ENCODE data around the gene ZDHHC7. TPM values are rescaled to one million over a fixed set of nuclear protein-coding genes. Genes with fewer than 3 reads are reported as not detected.
A peak's percentile ranks its signal among the peaks of the same experiment; 100 is the strongest.

ZDHHC7 gene
- total and polyA plus RNA-seq, 2 of the 8 experiments (the other 6 are each of a cell fraction or from before 2014, with no cell fraction given): 40.5 to 56.3 TPM

GRCh38 chr16:84964386-84965128 is 46.8 kb downstream of the ZDHHC7 start:
- no peak overlapping the region for H2BK120ac ChIP-seq (replicated peaks; ENCODE audit: low read depth, low read length)
- no peak overlapping the region for H3K14ac ChIP-seq (ENCODE audit: insufficient read length)
- H3K23me2 ChIP-seq (ENCODE audit: low read depth, low read length): peaks cover 5% of the 10 kb centered on the region
- H3K4ac ChIP-seq (replicated peaks; ENCODE audit: insufficient read length, low read depth, low read length): no peak overlapping the region
- TF ChIP-seq EP300 (IDR thresholded peaks at IDR 0.05; ENCODE audit: borderline replicate concordance in 1 of 2, low read depth in 2 of 2, low read length in 2 of 2) (no peak), KDM5A (IDR thresholded peaks at IDR 0.05; ENCODE audit: low read length) (no peak), HDAC6 (IDR thresholded peaks at IDR 0.05; ENCODE audit: low read depth, low read length) (no peak), KDM1A (IDR thresholded peaks at IDR 0.05; ENCODE audit: borderline replicate concordance, low read length) (no peak), USF2 (IDR thresholded peaks at IDR 0.05; ENCODE audit: low read length) (no peak), NANOG (IDR thresholded peaks at IDR 0.05; ENCODE audit: insufficient read depth, low read depth, low read length, poor library complexity, severe bottlenecking) (no peak), POLR2A (IDR thresholded peaks at IDR 0.05; ENCODE audit: control extremely low read depth in 1 of 2, low read depth in 2 of 2, low read length in 2 of 2) (no peak), SP1 (IDR thresholded peaks at IDR 0.05; ENCODE audit: low read depth, low read length) (no peak), JUND (IDR thresholded peaks at IDR 0.05; ENCODE audit: low read length) (no peak), NRF1 (IDR thresholded peaks at IDR 0.05; ENCODE audit: low read depth, low read length) (no peak), TAF1 (IDR thresholded peaks at IDR 0.05; ENCODE audit: low read depth, low read length) (no peak), CBX8 (IDR thresholded peaks at IDR 0.05; ENCODE audit: borderline replicate concordance, low read depth, low read length) (no peak)
- H3K56ac ChIP-seq (replicated peaks; ENCODE audit: insufficient read length, low read depth, low read length): no peak overlapping the region
- no peak overlapping the region for H2BK20ac ChIP-seq (ENCODE audit: low read length)
- no peak overlapping the region for H3K18ac ChIP-seq (ENCODE audit: extremely low read depth, low read length)
- H3K79me2 ChIP-seq (ENCODE audit: control insufficient read depth in 1 of 2, insufficient read depth in 2 of 2, low read length in 2 of 2): no peaks in the 10 kb centered on the region
- H4K20me1 ChIP-seq (replicated peaks in 1 of 2; ENCODE audit: control insufficient read depth in 1 of 2, insufficient read depth in 2 of 2, low read length in 2 of 2): peaks cover 0 to 5% of the 10 kb centered on the region in 2 experiments
- DNase-seq (ENCODE audit: low read depth in 1 of 2, low spot score in 2 of 2) (no peak), FAIRE-seq (no peak)
- H2BK12ac ChIP-seq (ENCODE audit: low read depth, low read length): no peak overlapping the region
- no peak overlapping the region for H3K4me3 ChIP-seq (ENCODE audit: extremely low read depth in 1 of 4, insufficient read depth in 2 of 4, low read depth in 3 of 4, low read length in 4 of 4)
- 0 out of 2 replicates have a peak overlapping the region, but pooled peaks have one; percentile 9 for H2BK5ac ChIP-seq (ENCODE audit: low read depth, low read length)
- H4K5ac ChIP-seq (ENCODE audit: insufficient read length, low read depth, low read length): no peak overlapping the region
- POLR2A ChIA-PET (ENCODE audit: partially characterized antibody): no interaction called here
- no peaks in the 10 kb centered on the region for H3K36me3 ChIP-seq (ENCODE audit: control insufficient read depth in 2 of 4, insufficient read depth in 4 of 4, low read length in 3 of 4)
- H3K23ac ChIP-seq (ENCODE audit: insufficient read length): no peak overlapping the region
- no peak overlapping the region for H3K27ac ChIP-seq (ENCODE audit: low read depth, low read length)
- H2AFZ ChIP-seq (ENCODE audit: low read length): no peak overlapping the region
- H3K79me1 ChIP-seq (ENCODE audit: low read depth, low read length): peaks cover 2% of the 10 kb centered on the region; the same call in 1 of the 2 replicates
- 88% methylated on average over 19 of the region's 19 CpGs; no CpG with 5 or more reads in 1 of the 2 experiments for WGBS, 2 experiments (ENCODE audit: extremely low coverage in 1 of 2, insufficient coverage in 1 of 2, insufficient read length in 1 of 2, insufficient replicate concordance in 2 of 2, low coverage in 1 of 2, low lambda C conversion rate in 2 of 2, missing lambda C conversion rate in 1 of 2)
- peaks cover 3 to 4% of the 10 kb centered on the region in 2 experiments; a peak in 1 of 4 replicates for H3K9me3 ChIP-seq (ENCODE audit: insufficient read depth in 2 of 2, low read depth in 1 of 2, low read length in 1 of 2)
- H3K9ac ChIP-seq (replicated peaks in 1 of 4; ENCODE audit: extremely low read depth in 1 of 4, low read depth in 3 of 4, low read length in 3 of 4): no peak overlapping the region
- H3K4me1 ChIP-seq (replicated peaks in 1 of 4; ENCODE audit: control insufficient read depth in 3 of 4, insufficient read depth in 4 of 4, low read length in 3 of 4): 0 out of 7 replicates have a peak, but pooled peaks cover 0 to 2% (median 0%) of the 10 kb centered on the region in 4 experiments
- 0 out of 2 replicates have a peak overlapping the region, but pooled peaks have one; percentile 25 for H2BK15ac ChIP-seq (ENCODE audit: low read length)
- H4K8ac ChIP-seq (ENCODE audit: extremely low read depth, insufficient read depth, low read length): peak overlapping the region; percentile 38
- no peak overlapping the region for H2AK5ac ChIP-seq (ENCODE audit: low read depth, low read length)
- no peak overlapping the region for H3K4me2 ChIP-seq (ENCODE audit: insufficient read depth in 1 of 2, low read depth in 2 of 2, low read length in 2 of 2)
- CTCF ChIA-PET (ENCODE audit: partially characterized antibody): interaction anchor here (0.5 to 14.4 kb wide), 7 partner anchors 11 to 277 kb away, joined by 3 to 170 read pairs (median 5); no protein-coding TSS in a partner anchor
- H3K27me3 ChIP-seq (replicated peaks in 1 of 4; ENCODE audit: control insufficient read depth in 3 of 4, extremely low read depth in 1 of 4, insufficient read depth in 3 of 4, low read length in 3 of 4): no peaks in the 10 kb centered on the region; a peak in 1 of 7 replicates
- no peak overlapping the region for H4K91ac ChIP-seq (replicated peaks; ENCODE audit: insufficient read length, low read length)

Measured in H1 (cell line).